ENCODE measurements around the gene PDXK. TPM values are rescaled to one million over a fixed set of nuclear protein-coding genes. Genes with fewer than 3 reads are reported as not detected.
A peak's percentile ranks its signal among the peaks of the same experiment; 100 is the strongest.

PDXK gene
- total and polyA plus RNA-seq, 2 of the 13 experiments (the other 11 are each of a cell fraction or from before 2014, with no cell fraction given): 114 to 184 TPM

DNA sequence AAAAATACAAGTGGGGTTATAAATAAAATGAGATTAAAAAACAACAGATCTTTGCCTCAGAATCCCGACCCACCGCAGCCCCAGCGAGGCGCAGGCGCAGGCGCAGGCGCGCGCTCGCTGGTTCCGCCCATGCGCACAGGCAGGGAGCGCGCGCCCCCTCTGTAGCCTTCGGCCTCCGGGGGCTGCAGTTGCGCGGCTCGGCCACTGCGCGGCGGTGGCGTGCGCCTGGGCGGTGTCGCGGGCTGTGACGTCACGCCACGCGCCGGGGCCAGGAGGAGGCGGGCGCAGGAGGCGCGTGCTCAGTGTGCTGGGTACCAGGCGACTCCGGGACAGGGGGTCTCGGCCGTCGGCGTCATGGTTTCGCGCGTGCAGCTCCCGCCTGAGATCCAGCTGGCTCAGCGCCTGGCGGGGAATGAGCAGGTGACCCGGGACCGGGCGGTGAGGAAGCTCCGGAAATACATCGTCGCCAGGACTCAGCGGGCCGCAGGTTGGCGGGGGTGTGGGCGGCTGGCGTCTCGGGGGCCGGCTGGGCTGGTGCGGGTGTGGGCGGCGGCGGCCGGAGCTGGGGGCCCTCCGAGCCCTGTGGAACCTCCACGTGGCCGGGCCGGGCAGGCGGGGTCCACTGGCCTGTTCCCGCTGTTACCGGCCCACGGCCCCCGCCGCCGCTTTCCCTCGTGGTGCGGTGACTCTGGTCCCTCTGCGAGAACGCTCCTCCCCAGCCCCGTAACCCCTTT, 70.5 kb downstream of the PDXK start, which contains the start of gene RRP1 (continued):
- TF ChIP-seq ZNF253 (CRISPR knock-in tag; IDR thresholded peaks at IDR 0.05; ENCODE audit: borderline replicate concordance) (0 out of 2 replicates have a peak, but pooled peaks have one; percentile 20), KDM5B (CRISPR knock-in tag; IDR thresholded peaks at IDR 0.05; ENCODE audit: borderline replicate concordance) (peak; percentile 90; the same call in 1 of the 2 replicates), SNRNP70 (IDR thresholded peaks at IDR 0.05; ENCODE audit: low read depth, low read length) (no peak), ZNF335 (CRISPR knock-in tag; IDR thresholded peaks at IDR 0.05) (no peak), RFXANK (CRISPR knock-in tag; IDR thresholded peaks at IDR 0.05) (peak; percentile 72; the same call in 1 of the 2 replicates), NFE2L1 (CRISPR knock-in tag; IDR thresholded peaks at IDR 0.05; ENCODE audit: borderline replicate concordance) (no peak), RFX3 (CRISPR knock-in tag; IDR thresholded peaks at IDR 0.05) (no peak), DMAP1 (CRISPR knock-in tag; IDR thresholded peaks at IDR 0.05) (peak; percentile 89), ZNF720 (CRISPR knock-in tag; IDR thresholded peaks at IDR 0.05) (no peak), TARDBP (CRISPR knock-in tag; IDR thresholded peaks at IDR 0.05) (peak; percentile 92; the same call in 1 of the 2 replicates), CEBPB (IDR thresholded peaks at IDR 0.05; ENCODE audit: borderline replicate concordance, low read depth, low read length) (no peak), NFYC (CRISPR knock-in tag; IDR thresholded peaks at IDR 0.05) (peak; percentile 42; the same call in 1 of the 2 replicates), RARA (CRISPR knock-in tag; IDR thresholded peaks at IDR 0.05) (peak; percentile 23; the same call in 1 of the 2 replicates), PAX8 (CRISPR knock-in tag; IDR thresholded peaks at IDR 0.05; ENCODE audit: borderline replicate concordance) (0 out of 2 replicates have a peak, but pooled peaks have one; percentile 32), STAG1 (CRISPR knock-in tag; IDR thresholded peaks at IDR 0.05) (peak; percentile 33; the same call in 1 of the 2 replicates), SRF (IDR thresholded peaks at IDR 0.05; ENCODE audit: low read depth, low read length) (peak; percentile 77)
- TF ChIP-seq, protein P1, sequence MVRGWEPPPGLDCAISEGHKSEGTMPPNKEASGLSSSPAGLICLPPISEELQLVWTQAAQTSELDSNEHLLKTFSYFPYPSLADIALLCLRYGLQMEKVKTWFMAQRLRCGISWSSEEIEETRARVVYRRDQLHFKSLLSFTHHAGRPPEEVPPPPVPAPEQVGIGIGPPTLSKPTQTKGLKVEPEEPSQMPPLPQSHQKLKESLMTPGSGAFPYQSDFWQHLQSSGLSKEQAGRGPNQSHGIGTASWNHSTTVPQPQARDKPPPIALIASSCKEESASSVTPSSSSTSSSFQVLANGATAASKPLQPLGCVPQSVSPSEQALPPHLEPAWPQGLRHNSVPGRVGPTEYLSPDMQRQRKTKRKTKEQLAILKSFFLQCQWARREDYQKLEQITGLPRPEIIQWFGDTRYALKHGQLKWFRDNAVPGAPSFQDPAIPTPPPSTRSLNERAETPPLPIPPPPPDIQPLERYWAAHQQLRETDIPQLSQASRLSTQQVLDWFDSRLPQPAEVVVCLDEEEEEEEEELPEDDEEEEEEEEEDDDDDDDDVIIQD (CRISPR knock-in tag; IDR thresholded peaks at IDR 0.05; ENCODE audit: low read depth): peak; percentile 50; the same call in 1 of the 2 replicates
- TF ChIP-seq, protein P2, sequence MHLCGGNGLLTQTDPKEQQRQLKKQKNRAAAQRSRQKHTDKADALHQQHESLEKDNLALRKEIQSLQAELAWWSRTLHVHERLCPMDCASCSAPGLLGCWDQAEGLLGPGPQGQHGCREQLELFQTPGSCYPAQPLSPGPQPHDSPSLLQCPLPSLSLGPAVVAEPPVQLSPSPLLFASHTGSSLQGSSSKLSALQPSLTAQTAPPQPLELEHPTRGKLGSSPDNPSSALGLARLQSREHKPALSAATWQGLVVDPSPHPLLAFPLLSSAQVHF (CRISPR knock-in tag; IDR thresholded peaks at IDR 0.05): peak; percentile 65; the same call in 1 of the 2 replicates
- TF ChIP-seq, protein P3, sequence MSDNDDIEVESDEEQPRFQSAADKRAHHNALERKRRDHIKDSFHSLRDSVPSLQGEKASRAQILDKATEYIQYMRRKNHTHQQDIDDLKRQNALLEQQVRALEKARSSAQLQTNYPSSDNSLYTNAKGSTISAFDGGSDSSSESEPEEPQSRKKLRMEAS (IDR thresholded peaks at IDR 0.05): peak; percentile 99
- TF ChIP-seq, protein P4, sequence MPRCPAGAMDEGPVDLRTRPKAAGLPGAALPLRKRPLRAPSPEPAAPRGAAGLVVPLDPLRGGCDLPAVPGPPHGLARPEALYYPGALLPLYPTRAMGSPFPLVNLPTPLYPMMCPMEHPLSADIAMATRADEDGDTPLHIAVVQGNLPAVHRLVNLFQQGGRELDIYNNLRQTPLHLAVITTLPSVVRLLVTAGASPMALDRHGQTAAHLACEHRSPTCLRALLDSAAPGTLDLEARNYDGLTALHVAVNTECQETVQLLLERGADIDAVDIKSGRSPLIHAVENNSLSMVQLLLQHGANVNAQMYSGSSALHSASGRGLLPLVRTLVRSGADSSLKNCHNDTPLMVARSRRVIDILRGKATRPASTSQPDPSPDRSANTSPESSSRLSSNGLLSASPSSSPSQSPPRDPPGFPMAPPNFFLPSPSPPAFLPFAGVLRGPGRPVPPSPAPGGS (CRISPR knock-in tag; IDR thresholded peaks at IDR 0.05): peak; percentile 88; the same call in 1 of the 2 replicates
- TF ChIP-seq, protein P5, sequence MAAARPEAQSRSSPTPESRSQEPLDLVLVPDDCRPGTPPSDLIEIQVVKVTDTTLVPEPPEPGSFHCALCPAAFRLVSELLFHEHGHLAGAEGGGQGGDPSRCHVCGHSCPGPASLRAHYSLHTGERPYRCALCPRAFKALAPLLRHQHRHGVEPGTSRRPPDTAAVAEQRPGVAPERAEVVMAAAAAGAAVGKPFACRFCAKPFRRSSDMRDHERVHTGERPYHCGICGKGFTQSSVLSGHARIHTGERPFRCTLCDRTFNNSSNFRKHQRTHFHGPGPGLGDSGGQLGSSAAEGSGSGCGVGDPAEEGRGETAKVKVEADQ (CRISPR knock-in tag; IDR thresholded peaks at IDR 0.05; ENCODE audit: borderline replicate concordance): no peak
- TF ChIP-seq, protein P6, sequence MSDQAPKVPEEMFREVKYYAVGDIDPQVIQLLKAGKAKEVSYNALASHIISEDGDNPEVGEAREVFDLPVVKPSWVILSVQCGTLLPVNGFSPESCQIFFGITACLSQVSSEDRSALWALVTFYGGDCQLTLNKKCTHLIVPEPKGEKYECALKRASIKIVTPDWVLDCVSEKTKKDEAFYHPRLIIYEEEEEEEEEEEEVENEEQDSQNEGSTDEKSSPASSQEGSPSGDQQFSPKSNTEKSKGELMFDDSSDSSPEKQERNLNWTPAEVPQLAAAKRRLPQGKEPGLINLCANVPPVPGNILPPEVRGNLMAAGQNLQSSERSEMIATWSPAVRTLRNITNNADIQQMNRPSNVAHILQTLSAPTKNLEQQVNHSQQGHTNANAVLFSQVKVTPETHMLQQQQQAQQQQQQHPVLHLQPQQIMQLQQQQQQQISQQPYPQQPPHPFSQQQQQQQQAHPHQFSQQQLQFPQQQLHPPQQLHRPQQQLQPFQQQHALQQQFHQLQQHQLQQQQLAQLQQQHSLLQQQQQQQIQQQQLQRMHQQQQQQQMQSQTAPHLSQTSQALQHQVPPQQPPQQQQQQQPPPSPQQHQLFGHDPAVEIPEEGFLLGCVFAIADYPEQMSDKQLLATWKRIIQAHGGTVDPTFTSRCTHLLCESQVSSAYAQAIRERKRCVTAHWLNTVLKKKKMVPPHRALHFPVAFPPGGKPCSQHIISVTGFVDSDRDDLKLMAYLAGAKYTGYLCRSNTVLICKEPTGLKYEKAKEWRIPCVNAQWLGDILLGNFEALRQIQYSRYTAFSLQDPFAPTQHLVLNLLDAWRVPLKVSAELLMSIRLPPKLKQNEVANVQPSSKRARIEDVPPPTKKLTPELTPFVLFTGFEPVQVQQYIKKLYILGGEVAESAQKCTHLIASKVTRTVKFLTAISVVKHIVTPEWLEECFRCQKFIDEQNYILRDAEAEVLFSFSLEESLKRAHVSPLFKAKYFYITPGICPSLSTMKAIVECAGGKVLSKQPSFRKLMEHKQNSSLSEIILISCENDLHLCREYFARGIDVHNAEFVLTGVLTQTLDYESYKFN (CRISPR knock-in tag; conservative IDR thresholded peaks at IDR 0.05): peak; percentile 38; the same call in 1 of the 2 replicates

Data from HepG2 (cell line).